ENCODE data around the gene EFNA5.
"Not testable (repeated sequence)": the region's sequence is repeated elsewhere in the genome, so short reads cannot be mapped to it uniquely, and the experiment has no call there.

The EFNA5 gene

DNA sequence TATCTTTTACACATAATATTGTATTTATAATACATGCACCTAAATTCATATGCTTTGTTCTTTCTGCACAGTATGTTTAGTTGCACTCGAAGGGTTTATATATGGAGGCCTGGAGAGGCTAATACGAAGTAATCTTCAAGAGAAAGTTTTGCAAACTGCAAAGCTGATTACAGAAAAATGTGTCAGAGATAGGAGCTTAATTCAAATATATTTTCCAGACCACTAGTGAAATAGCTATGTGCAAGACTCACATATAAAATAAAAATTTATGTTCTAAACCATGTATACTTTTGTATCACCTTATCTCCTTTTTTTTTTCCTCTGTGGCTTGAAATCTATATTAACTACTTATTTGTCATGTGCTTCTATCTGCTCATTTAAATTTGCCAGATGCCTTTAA, 313.8 kb downstream of the EFNA5 start:
- TF ChIP-seq, protein P1, sequence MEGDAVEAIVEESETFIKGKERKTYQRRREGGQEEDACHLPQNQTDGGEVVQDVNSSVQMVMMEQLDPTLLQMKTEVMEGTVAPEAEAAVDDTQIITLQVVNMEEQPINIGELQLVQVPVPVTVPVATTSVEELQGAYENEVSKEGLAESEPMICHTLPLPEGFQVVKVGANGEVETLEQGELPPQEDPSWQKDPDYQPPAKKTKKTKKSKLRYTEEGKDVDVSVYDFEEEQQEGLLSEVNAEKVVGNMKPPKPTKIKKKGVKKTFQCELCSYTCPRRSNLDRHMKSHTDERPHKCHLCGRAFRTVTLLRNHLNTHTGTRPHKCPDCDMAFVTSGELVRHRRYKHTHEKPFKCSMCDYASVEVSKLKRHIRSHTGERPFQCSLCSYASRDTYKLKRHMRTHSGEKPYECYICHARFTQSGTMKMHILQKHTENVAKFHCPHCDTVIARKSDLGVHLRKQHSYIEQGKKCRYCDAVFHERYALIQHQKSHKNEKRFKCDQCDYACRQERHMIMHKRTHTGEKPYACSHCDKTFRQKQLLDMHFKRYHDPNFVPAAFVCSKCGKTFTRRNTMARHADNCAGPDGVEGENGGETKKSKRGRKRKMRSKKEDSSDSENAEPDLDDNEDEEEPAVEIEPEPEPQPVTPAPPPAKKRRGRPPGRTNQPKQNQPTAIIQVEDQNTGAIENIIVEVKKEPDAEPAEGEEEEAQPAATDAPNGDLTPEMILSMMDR (conservative IDR thresholded peaks at IDR 0.05; ENCODE audit: low read length): no peak
- DNase-seq (ENCODE audit: low read depth): no peak

DNA sequence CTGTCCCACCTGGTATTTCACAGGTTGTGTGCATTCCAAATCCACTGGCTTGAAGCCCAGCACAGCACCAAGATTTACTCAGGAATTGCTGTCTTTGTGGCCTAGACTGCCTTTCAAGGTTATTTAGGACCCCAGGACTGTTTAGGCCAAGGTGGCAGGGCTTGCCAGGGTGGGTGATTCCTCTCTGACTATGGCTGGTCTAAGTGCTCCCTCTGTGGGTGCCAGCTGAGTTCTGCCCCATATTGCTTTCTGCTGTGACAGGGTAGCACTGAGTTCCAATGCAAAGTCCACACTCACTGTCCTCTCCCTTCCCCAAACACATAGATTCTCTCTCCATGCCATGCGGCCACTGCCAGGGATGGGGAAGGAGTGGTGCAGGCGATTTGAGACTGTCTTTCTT, 318.2 kb downstream of the EFNA5 start:
- TF ChIP-seq, protein P1 (conservative IDR thresholded peaks at IDR 0.05; ENCODE audit: low read length): no peak
- no peak for DNase-seq (ENCODE audit: low read depth)

More for the DNA sequence above, 313.8 kb downstream of the EFNA5 start:
- H3K4me3 ChIP-seq (ENCODE audit: low read length): no peak overlapping the region

DNA sequence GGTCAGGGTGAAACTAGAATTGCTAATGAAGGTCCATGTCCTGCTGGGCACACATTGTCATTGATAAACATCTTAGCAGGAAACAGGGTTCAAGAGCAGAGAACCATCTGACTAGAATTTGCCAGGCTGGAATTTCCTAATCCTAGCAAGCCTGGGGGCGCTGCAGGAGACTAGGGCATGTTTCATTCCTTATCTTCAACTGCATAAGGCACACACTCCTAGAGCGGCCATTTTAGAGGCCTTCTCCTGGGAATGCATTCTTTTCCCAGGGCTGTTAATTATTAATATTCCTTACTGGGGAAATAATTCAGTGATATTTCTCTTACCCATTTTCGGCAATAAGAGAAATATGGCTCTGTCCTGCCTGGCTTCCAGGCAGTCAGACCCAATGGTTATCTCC, 324.2 kb downstream of the EFNA5 start:
- not testable (repeated sequence) for DNase-seq (ENCODE audit: low read depth); H3K4me3 ChIP-seq (ENCODE audit: low read length)

More for the DNA sequence above, 318.2 kb downstream of the EFNA5 start:
- no peak overlapping the region for H3K4me3 ChIP-seq (ENCODE audit: low read length)

DNA sequence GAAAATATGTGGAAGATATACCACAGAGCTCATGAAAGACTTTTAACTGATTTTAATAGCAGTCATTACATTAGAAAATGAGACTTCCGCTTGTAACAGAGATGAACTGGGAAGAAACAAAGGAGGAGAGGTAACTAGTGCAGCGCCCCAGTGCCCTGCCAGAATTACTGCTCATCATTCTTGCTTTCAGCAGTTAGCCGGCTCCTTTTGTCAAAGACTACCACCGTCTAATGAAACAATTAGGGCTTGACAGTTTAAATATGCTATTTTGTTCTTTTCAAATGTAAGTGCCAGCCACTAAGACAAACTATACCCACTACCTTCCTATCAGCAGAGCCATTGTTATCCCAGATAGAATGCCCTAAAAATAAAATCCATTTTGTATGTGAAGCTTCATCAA, 328.4 kb downstream of the EFNA5 start:
- TF ChIP-seq, protein P1 (conservative IDR thresholded peaks at IDR 0.05; ENCODE audit: low read length): no peak
- no peak for DNase-seq (ENCODE audit: low read depth)
- no peak overlapping the region for H3K4me3 ChIP-seq (ENCODE audit: low read length)

DNA sequence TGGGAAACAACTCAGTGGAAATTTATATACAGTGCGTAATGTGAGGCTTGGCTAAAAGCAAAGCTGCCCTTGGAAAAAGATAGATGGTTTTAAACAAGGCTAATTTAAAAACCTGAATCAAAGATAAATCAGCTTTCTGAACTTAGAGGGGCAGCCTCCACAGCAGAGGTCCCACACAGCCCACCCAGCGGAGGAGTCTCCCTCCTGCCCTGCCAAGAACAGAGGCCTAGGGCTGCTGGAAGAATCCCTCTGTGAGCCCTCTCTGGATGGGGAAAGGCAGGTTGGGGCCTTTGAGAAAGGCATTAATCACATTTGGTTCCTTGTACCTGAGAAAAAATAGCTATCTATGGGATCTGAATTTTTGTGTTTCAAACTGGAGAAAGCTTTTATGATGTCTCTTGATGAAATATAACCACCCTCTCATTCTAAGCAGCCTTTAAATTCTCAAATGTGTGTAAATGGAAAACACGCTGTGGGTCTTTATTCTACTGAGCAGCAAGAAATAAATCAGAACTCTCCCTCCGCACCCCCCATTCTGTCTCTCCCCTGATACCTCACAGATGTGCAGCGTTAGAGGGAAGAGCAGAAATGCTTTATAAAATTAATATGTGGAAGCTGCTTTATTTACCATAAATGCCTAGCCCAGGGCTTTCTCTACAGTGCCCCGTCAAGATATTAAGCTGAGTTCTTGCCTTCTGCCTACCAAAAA, 329.2 kb downstream of the EFNA5 start:
- TF ChIP-seq, protein P1 (conservative IDR thresholded peaks at IDR 0.05; ENCODE audit: low read length): no peak

DNA sequence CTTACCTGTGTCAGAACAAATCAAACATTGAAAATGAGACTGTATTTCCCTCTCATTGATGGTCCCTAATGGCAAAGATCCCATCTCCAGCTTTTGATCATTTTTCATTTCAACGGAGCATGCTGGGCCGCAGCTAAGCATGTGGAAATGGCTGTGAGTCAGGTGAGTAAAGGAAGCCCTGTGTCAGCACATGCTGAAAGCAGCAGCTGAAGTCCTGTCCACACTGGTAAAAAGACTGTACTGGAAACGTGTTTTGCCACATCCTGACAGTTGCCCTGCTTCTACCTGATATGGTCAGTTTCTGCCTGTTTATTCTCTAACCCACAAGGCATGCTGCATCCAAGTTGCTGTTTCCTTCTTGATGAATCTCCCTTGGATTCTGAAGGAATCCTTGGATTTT, 330.1 kb downstream of the EFNA5 start:
- H3K4me3 ChIP-seq (ENCODE audit: low read length): no peak overlapping the region
- DNase-seq (ENCODE audit: low read depth): no peak
- TF ChIP-seq, protein P1 (conservative IDR thresholded peaks at IDR 0.05; ENCODE audit: low read length): no peak

More for the DNA sequence above, 329.2 kb downstream of the EFNA5 start:
- H3K4me3 ChIP-seq (ENCODE audit: low read length): no peak overlapping the region
- no peak for DNase-seq (ENCODE audit: low read depth)

DNA sequence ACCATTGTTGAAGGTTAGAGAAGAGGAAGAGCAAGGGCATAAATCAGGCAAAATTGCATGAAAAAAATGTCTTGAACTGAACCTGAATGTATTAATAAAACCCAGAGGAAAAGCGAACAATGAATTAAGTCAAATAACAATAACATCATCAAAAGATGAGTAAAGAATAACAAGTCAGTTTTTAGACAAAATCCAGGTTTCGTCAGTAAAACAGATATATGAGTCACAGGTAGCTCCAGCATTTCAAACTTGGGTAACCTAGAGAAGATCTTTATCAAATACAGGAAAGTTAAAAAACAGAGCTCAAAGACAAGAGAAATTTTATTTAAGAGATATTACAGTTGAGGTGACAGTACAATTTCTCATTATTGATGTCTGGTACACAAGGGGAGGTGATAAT, 332.4 kb downstream of the EFNA5 start:
- no peak overlapping the region for H3K4me3 ChIP-seq (ENCODE audit: low read length)
- DNase-seq (ENCODE audit: low read depth): no peak
- TF ChIP-seq, protein P1 (conservative IDR thresholded peaks at IDR 0.05; ENCODE audit: low read length): no peak

Data from AG10803 (cell line).